HG02852 (cell line): Measurements from ENCODE around the gene ASTN2.
"Not testable (repeated sequence)": the region's sequence is repeated elsewhere in the genome, so short reads cannot be mapped to it uniquely, and the experiment has no call there.

Experiments used
- ATAC-seq: cut with Tn5 transposase; IDR thresholded peaks from one replicate; pipeline ENCODE4 v1.9.1; 2021; ENCODE audit warnings: mild to moderate bottlenecking, moderate library complexity; ENCODE audit not compliant: unreplicated experiment

ASTN2 gene

GRCh38 chr9:116937361-116937760, 477.5 kb downstream of the ASTN2 start:
- no peak for ATAC-seq

- no peak for ATAC-seq
Measured at GRCh38 chr9:116935149-116935897, 479.5 kb downstream of the ASTN2 start.

- no peak for ATAC-seq
Measured at GRCh38 chr9:116934131-116934530, 480.7 kb downstream of the ASTN2 start.

GRCh38 chr9:116933251-116933650, 481.6 kb downstream of the ASTN2 start:
- ATAC-seq, result no peak

GRCh38 chr9:116929621-116930020, 485.2 kb downstream of the ASTN2 start:
- ATAC-seq, result no peak

GRCh38 chr9:116928884-116929283, 486.0 kb downstream of the ASTN2 start:
- no peak for ATAC-seq

- ATAC-seq, result no peak
Measured at GRCh38 chr9:116928289-116928688, 486.6 kb downstream of the ASTN2 start.

- no peak for ATAC-seq
Measured at GRCh38 chr9:116927726-116928125, 487.1 kb downstream of the ASTN2 start.

- ATAC-seq, result no peak
Measured at GRCh38 chr9:116925121-116925520, 489.7 kb downstream of the ASTN2 start.

GRCh38 chr9:116924462-116925110, 490.3 kb downstream of the ASTN2 start:
- no peak for ATAC-seq

- not testable (repeated sequence) for ATAC-seq
Measured at GRCh38 chr9:116917895-116918508, 496.9 kb downstream of the ASTN2 start.

- ATAC-seq, result no peak
Measured at GRCh38 chr9:116913536-116913935, 501.3 kb downstream of the ASTN2 start.

GRCh38 chr9:116910201-116910600, 504.7 kb downstream of the ASTN2 start:
- ATAC-seq, result no peak

- ATAC-seq, result peak; percentile 55
Measured at GRCh38 chr9:116907989-116908388, 506.9 kb downstream of the ASTN2 start.

- no peak for ATAC-seq
Measured at GRCh38 chr9:116905171-116905588, 509.7 kb downstream of the ASTN2 start.

GRCh38 chr9:116904165-116904564, 510.7 kb downstream of the ASTN2 start:
- ATAC-seq, result no peak

GRCh38 chr9:116901260-116901659, 513.6 kb downstream of the ASTN2 start:
- ATAC-seq, result no peak

GRCh38 chr9:116900543-116900942, 514.3 kb downstream of the ASTN2 start:
- no peak for ATAC-seq

GRCh38 chr9:116900007-116900367, 514.9 kb downstream of the ASTN2 start:
- no peak for ATAC-seq

- ATAC-seq, result no peak
Measured at GRCh38 chr9:116899337-116900006, 515.4 kb downstream of the ASTN2 start.

GRCh38 chr9:116898131-116898530, 516.7 kb downstream of the ASTN2 start:
- ATAC-seq, result not testable (repeated sequence)

GRCh38 chr9:116897201-116897600, 517.7 kb downstream of the ASTN2 start:
- ATAC-seq, result no peak
